ENCODE results near the gene LSM10.

- TF ChIP-seq POLR2A (IDR thresholded peaks at IDR 0.05) = no peak
- no peak for TF ChIP-seq CTCF (IDR thresholded peaks at IDR 0.05)
- TF ChIP-seq POLR2AphosphoS5 (IDR thresholded peaks at IDR 0.05; ENCODE audit: insufficient read depth in 1 of 2, low read depth in 1 of 2) = no peak
Measured at GRCh38 chr1:36419569-36419968, 21.9 kb upstream of the LSM10 start.

All from vagina (tissue), 2 donors.